GM21381 (cell line): ENCODE data around the gene TWIST1.

Experiments
- ATAC-seq: cut with Tn5 transposase; IDR thresholded peaks from one replicate; pipeline ENCODE4 v1.9.1; 2021; ENCODE audit warnings: mild to moderate bottlenecking, moderate library complexity; ENCODE audit not compliant: unreplicated experiment

Gene TWIST1

DNA sequence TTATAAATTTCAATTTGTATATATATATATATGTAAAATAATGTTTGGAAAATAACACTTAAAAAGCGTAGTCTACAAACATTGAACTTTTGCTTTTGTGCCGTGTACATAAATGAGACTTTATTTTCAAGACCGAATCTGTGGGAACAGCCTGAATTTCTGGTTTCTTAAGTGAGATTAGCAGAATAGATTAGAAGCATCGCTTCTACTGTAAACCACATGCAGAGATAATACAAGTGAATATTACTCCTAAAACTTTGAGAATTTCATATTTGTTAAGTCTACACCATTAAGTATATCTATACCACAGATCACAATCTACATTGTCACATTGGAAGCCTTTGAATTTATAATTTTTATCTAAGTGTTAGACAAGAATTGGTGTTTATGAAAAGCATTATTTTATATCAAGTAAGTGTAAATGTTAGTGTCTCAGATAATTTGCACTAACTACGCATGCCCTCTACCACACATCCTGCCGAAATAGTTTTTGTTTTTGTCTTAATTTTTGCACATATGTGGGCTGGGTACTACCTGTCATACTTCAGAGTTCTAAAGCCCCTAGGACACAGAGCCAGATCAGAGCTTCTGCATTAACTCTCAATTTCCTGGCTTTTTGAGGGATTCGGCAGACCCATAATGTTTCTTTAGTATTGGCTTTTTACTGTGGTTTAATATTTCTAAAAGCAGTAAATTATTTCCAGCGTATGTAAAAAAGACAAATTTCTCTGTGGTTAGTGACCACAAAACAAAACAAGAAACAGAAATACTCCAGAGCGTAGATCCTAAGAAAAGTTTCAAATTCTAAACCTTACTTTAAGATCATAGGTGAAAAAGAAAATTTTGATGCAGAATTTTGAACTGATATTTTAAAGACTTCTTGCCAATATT lies 20.0 kb downstream of the TWIST1 start:
- ATAC-seq: no peak

DNA sequence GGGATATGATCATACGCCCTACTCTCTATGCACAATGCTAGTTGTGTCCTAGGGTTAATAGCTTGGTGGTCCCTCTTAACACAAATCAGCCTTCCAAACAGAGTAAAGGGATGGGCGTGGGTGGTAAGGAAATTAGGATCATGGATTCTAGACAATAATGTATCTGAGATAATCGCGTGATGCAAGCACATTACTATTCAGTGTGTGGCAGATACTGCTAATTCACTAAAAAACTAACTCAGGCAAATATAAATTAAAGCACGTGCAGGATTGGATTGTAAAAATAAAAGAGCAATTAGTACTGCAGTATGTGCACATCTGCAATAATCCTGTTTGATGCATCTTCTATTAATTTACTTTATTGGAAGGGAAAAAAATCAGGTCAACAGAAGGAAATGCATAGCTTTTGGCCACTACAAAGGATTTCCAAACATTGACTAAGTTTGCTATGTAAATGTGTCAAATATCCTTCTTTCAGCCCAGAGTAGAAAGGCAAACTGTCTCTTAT lies 22.0 kb downstream of the TWIST1 start:
- no peak for ATAC-seq

DNA sequence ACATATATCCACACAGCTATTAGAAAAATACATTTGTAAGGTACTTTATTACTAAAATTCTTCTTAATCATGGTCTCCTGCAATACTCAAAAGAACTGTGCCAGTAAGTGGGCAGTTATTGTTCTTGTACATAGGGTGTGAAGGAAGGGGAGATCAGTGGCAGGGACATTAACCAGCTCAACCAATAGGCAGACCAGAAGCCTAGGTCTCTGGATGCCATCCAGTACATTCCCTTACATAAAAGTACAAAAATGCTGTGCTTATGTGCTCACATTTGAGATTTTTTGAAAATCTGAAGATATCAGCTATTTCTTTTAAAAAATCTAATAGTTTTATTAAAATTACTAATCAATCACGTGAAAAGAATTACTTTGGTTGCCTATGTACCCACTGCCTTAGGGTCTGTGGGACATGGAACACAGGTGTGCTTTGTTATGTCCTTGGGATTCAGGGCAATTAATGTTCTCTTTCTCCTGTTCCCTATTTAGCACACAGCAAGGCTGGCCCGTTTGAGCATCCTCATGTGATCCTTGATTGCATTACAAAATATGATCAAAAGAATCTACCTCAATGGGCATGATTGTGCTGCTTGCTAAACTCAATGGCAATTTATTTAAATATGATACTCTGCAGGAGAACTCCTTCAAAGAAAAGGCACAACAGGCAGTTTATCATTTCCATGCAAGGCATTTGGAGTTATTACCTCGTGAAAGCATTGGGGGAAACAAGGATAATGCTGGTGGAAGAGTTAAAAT lies 22.7 kb downstream of the TWIST1 start:
- no peak for ATAC-seq

DNA sequence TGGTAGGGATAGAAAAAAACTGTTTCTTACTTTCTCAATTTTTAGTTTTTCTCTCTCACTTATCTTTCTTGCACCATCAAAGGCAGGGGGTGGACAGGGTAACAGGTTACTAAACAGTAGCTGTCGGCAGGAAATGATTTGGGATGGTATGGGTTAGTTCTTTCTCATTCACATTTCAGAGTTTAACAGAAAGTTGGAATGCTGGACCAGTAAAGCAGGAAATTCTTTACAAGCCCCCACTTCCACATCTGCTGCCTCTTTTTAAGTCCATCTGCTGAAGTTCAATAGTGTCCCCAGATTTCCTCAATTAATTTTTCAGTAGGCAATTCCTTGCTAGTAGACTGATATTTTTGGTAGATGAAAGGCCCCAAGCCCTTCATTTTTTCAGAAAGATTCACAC lies 23.3 kb downstream of the TWIST1 start:
- no peak for ATAC-seq

DNA sequence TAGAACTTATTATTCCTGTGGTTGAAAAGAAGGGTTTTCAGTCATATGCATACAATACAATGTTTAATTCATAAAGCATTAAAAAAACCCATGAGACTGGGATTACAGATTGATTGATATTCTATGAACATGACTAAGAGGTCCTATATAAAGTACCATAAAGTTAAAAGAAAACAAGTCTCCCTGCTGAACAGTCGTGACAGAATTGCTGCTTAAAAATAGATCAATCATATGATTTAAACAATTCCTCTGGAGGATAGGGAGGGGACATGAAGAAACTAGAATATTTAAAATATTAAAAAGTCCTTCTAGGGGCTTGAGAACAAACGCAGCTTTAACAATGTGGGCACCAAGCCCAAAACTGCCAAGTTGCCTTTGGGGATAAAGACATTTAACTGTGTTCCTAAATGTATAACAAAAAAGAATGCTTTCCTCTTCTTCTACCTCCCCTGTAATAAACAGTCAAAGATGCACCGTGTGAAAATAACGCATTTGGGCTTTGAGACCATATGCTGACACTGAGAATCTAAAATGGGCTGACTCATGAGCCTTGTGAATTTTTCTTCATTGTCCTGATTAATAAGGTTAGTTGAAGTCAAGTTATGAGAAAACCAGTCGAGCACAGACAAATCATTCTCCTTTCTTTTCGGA lies 25.8 kb downstream of the TWIST1 start:
- no peak for ATAC-seq

DNA sequence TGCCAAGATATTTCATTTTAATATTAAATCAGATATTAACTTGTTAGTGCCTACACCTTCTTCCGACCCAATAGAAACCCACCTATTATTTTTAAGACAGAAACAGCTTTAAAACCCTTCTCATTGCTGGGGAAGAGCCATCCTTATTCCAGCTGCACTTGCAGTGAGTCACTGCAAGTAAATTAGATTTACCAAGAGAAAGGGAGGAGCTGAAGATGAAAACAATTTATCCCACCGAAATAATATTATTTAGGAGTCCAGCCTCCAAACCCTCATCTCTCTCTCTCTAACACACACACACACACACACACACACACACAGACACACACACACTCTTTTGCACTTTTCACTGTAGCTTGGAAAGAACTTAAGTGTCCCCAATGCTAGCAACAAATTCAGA lies 26.9 kb downstream of the TWIST1 start:
- ATAC-seq: no peak

DNA sequence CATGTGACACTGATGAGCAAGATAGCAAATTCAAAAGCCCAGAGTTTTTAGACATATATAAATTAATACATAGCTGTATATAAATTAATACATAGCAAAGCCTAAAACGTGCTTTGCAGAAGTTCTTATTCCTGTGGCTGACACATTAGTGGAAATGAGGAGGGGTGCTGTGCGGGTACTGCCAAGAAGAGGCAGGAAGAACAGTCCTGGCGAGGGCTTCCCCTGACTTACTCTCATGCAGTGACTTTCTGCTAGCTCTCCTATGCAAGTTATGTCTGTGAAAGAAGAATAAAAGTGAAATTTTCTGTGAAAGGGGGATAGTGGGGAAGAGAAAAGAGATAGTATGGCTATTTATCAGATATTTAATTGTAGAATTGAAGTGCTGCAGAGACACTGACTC lies 27.6 kb downstream of the TWIST1 start:
- ATAC-seq: no peak

DNA sequence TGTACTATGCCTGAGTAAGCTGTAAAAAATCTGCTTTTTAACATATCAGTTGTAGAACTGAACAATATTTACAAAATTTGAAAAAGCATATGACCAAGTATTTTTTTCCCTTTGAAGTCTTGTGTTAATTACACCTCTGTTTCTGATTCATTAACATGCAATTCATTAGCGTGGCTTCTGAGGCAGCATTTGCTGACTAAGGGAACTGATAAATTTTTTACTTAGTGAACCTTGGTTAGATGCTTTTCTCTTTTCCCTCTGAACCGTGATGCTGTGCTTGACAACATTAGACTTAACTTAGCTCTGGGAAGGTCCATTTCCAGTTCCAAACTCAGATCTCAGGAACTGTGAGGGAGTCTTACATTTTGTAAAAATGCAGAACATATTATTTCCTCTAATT lies 28.1 kb downstream of the TWIST1 start:
- no peak for ATAC-seq

DNA sequence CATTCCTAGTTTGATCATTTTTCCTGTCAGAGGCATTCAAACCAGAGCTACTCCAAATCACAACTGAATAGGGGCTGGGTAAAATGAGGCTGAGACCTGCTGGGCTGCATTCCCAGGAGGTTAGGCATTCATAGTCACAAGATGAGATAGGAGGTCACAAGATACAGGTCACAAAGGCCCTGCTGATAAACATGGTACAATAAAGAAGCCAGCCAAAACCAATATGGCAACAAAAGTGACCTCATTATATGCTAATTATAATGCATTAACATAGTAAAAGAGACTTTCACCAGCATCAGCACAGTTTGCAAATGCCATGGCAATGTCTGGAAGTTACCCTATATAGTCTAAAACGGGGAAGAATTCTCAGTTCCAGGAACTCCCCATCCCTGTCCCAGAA lies 37.3 kb downstream of the TWIST1 start:
- ATAC-seq: no peak

DNA sequence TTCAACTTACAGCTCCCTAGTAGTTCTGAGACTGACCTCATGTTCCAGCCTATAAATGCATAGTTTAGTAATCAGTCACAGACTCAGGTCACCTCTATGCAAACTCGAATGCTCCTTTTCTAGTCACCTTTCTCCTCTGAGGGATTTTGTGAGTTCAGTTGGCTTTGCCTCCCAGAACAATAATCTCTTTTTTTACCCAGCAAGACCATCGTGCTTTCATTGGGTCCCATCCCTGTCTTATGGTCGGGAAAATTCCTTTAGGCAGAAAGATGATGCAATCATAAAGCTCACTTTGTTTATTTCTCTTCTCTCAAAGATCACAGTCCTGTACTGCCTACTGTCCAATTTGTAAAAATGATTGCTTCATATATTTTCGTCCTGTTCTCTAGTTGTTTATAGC lies 38.4 kb downstream of the TWIST1 start:
- no peak for ATAC-seq

DNA sequence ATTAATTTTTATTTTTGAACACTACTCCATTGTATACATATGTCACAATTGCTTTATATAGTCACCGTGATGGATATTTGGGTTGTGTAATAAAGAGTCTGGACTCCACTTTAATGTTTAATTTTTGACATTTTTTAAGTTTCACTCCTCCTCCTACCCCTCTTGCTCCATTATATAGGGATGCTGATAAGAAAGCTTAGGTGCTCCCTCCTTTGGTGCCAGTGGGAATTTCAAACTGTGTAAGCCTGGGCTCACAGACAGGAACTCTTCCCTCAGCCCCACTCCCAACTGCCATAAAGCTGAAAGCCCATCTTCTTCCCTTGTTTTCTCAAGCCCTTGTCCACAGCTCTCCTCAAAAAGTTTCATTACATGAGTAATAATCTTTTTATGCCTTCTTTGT lies 47.6 kb downstream of the TWIST1 start:
- ATAC-seq: no peak

DNA sequence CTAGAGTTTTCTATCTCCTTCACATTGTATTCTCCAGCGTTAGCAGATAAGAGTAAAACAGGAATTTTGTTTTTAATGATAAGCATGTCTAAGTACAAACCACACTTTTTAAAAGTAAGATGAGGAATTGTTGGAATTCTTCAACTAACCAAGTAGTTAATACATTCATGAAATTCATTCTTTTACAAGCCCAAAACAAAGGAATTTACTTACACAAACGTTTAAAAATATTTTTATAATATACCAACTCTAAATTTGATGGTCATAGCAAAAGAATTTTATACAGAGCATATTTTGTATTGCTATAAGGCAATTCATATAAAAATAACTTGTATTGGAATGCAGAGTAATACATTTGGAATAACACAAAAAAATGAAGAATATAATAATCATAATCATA lies 51.3 kb downstream of the TWIST1 start:
- no peak for ATAC-seq
